Measurements from ENCODE around the gene DNAAF3. TPM values are rescaled to one million over a fixed set of nuclear protein-coding genes. Genes with fewer than 3 reads are reported as not detected.

Gene DNAAF3
- total RNA-seq, 1 experiment from 2014 or later = 4.2 TPM

GRCh38 chr19:55117663-55118391, 48.6 kb downstream of the DNAAF3 start:
- Histone ChIP-seq H4K20me1 (ENCODE audit: insufficient read depth, low read depth, low read length) (peaks cover 40% of the 10 kb centered on the region), H3K4me2 (ENCODE audit: low read depth, low read length, poor library complexity, severe bottlenecking) (peak overlapping the region; percentile 99), H3K9me2 (replicated peaks; ENCODE audit: insufficient read depth, low read length) (no peaks in the 10 kb centered on the region), H3K4me3 (ENCODE audit: low read length) (peak overlapping the region; percentile 73), H3K79me2 (ENCODE audit: low read length) (peaks cover 51% of the 10 kb centered on the region), H3K27me3 (ENCODE audit: low read length) (no peaks in the 10 kb centered on the region), H3K4me1 (ENCODE audit: low read length) (peaks cover 68% of the 10 kb centered on the region), H3K9ac (ENCODE audit: low read length) (peak overlapping the region; percentile 76), H3K36me3 (ENCODE audit: insufficient read depth, low read length) (peaks cover under 1% of the 10 kb centered on the region; the same call in 1 of the 2 replicates), H3K9me3 (ENCODE audit: low read length) (no peaks in the 10 kb centered on the region), H2AFZ (ENCODE audit: low read length) (peak overlapping the region; percentile 41), H3K27ac (ENCODE audit: low read length) (peak overlapping the region; percentile 61)
- peak; percentile 100 for DNase-seq

GRCh38 chr19:55116859-55117662, 49.4 kb downstream of the DNAAF3 start, which contains the start of gene PPP1R12C:
TSS of gene PPP1R12C (minus strand) at chr19:55117637. CDS start at chr19:55117543, 94 bp downstream.
- H3K79me2 ChIP-seq (ENCODE audit: low read length) = peaks cover 59% of the 10 kb centered on the region
- no peaks in the 10 kb centered on the region for H3K9me3 ChIP-seq (ENCODE audit: low read length)
- peaks cover 8% of the 10 kb centered on the region for H3K36me3 ChIP-seq (ENCODE audit: insufficient read depth, low read length)
- H2AFZ ChIP-seq (ENCODE audit: low read length) = peak within 1 kb of the TSS; percentile 41
- H4K20me1 ChIP-seq (ENCODE audit: insufficient read depth, low read depth, low read length) = peaks cover 48% of the 10 kb centered on the region
- peak; percentile 68 for DNase-seq
- H3K27me3 ChIP-seq (ENCODE audit: low read length) = no peaks in the 10 kb centered on the region
- H3K9ac ChIP-seq (ENCODE audit: low read length) = peak within 1 kb of the TSS; percentile 86
- peak within 1 kb of the TSS; percentile 82 for H3K27ac ChIP-seq (ENCODE audit: low read length)
- peak within 1 kb of the TSS; percentile 93 for H3K4me3 ChIP-seq (ENCODE audit: low read length)
- H3K4me1 ChIP-seq (ENCODE audit: low read length) = peaks cover 71% of the 10 kb centered on the region
- H3K9me2 ChIP-seq (replicated peaks; ENCODE audit: insufficient read depth, low read length) = no peaks in the 10 kb centered on the region
- peak within 1 kb of the TSS; percentile 99 for H3K4me2 ChIP-seq (ENCODE audit: low read depth, low read length, poor library complexity, severe bottlenecking)

- peaks cover 53% of the 10 kb centered on the region for H4K20me1 ChIP-seq (ENCODE audit: insufficient read depth, low read depth, low read length)
- H2AFZ ChIP-seq (ENCODE audit: low read length) = no peak overlapping the region
- no peaks in the 10 kb centered on the region for H3K27me3 ChIP-seq (ENCODE audit: low read length)
- no peaks in the 10 kb centered on the region for H3K9me2 ChIP-seq (replicated peaks; ENCODE audit: insufficient read depth, low read length)
- H3K4me1 ChIP-seq (ENCODE audit: low read length) = peaks cover 64% of the 10 kb centered on the region
- H3K9ac ChIP-seq (ENCODE audit: low read length) = peak overlapping the region; percentile 86
- DNase-seq = peak; percentile 92
- peaks cover 66% of the 10 kb centered on the region for H3K79me2 ChIP-seq (ENCODE audit: low read length)
- peak overlapping the region; percentile 82 for H3K27ac ChIP-seq (ENCODE audit: low read length)
- no peaks in the 10 kb centered on the region for H3K9me3 ChIP-seq (ENCODE audit: low read length)
- H3K36me3 ChIP-seq (ENCODE audit: insufficient read depth, low read length) = peaks cover 12% of the 10 kb centered on the region
- H3K4me3 ChIP-seq (ENCODE audit: low read length) = peak overlapping the region; percentile 93
- peak overlapping the region; percentile 88 for H3K4me2 ChIP-seq (ENCODE audit: low read depth, low read length, poor library complexity, severe bottlenecking)
Measured at GRCh38 chr19:55116232-55116858, 50.1 kb downstream of the DNAAF3 start.

DNA sequence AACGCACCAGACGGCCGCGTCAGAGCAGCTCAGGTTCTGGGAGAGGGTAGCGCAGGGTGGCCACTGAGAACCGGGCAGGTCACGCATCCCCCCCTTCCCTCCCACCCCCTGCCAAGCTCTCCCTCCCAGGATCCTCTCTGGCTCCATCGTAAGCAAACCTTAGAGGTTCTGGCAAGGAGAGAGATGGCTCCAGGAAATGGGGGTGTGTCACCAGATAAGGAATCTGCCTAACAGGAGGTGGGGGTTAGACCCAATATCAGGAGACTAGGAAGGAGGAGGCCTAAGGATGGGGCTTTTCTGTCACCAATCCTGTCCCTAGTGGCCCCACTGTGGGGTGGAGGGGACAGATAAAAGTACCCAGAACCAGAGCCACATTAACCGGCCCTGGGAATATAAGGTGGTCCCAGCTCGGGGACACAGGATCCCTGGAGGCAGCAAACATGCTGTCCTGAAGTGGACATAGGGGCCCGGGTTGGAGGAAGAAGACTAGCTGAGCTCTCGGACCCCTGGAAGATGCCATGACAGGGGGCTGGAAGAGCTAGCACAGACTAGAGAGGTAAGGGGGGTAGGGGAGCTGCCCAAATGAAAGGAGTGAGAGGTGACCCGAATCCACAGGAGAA, 50.9 kb downstream of the DNAAF3 start:
- Histone ChIP-seq H3K4me3 (ENCODE audit: low read length) (peak overlapping the region; percentile 93), H3K4me2 (ENCODE audit: low read depth, low read length, poor library complexity, severe bottlenecking) (peak overlapping the region; percentile 88), H3K27ac (ENCODE audit: low read length) (peak overlapping the region; percentile 87), H3K4me1 (ENCODE audit: low read length) (peaks cover 56% of the 10 kb centered on the region), H2AFZ (ENCODE audit: low read length) (no peak overlapping the region), H3K9me2 (replicated peaks; ENCODE audit: insufficient read depth, low read length) (no peaks in the 10 kb centered on the region), H3K79me2 (ENCODE audit: low read length) (peaks cover 73% of the 10 kb centered on the region), H3K9ac (ENCODE audit: low read length) (peak overlapping the region; percentile 86), H3K9me3 (ENCODE audit: low read length) (no peaks in the 10 kb centered on the region), H3K27me3 (ENCODE audit: low read length) (no peaks in the 10 kb centered on the region), H4K20me1 (ENCODE audit: insufficient read depth, low read depth, low read length) (peaks cover 57% of the 10 kb centered on the region), H3K36me3 (ENCODE audit: insufficient read depth, low read length) (peaks cover 15% of the 10 kb centered on the region)
- DNase-seq = no peak

DNA sequence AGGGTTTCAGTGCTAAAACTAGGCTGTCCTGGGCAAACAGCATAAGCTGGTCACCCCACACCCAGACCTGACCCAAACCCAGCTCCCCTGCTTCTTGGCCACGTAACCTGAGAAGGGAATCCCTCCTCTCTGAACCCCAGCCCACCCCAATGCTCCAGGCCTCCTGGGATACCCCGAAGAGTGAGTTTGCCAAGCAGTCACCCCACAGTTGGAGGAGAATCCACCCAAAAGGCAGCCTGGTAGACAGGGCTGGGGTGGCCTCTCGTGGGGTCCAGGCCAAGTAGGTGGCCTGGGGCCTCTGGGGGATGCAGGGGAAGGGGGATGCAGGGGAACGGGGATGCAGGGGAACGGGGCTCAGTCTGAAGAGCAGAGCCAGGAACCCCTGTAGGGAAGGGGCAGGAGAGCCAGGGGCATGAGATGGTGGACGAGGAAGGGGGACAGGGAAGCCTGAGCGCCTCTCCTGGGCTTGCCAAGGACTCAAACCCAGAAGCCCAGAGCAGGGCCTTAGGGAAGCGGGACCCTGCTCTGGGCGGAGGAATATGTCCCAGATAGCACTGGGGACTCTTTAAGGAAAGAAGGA, 51.8 kb downstream of the DNAAF3 start:
- Histone ChIP-seq H3K79me2 (ENCODE audit: low read length) (peaks cover 82% of the 10 kb centered on the region), H3K9me2 (replicated peaks; ENCODE audit: insufficient read depth, low read length) (no peaks in the 10 kb centered on the region), H3K9ac (ENCODE audit: low read length) (peak overlapping the region; percentile 86), H3K27ac (ENCODE audit: low read length) (peak overlapping the region; percentile 87), H3K36me3 (ENCODE audit: insufficient read depth, low read length) (peaks cover 19% of the 10 kb centered on the region), H3K9me3 (ENCODE audit: low read length) (no peaks in the 10 kb centered on the region), H4K20me1 (ENCODE audit: insufficient read depth, low read depth, low read length) (peaks cover 64% of the 10 kb centered on the region), H2AFZ (ENCODE audit: low read length) (no peak overlapping the region), H3K27me3 (ENCODE audit: low read length) (no peaks in the 10 kb centered on the region), H3K4me2 (ENCODE audit: low read depth, low read length, poor library complexity, severe bottlenecking) (peak overlapping the region; percentile 88), H3K4me1 (ENCODE audit: low read length) (peaks cover 47% of the 10 kb centered on the region), H3K4me3 (ENCODE audit: low read length) (peak overlapping the region; percentile 93)
- DNase-seq = no peak

DNA sequence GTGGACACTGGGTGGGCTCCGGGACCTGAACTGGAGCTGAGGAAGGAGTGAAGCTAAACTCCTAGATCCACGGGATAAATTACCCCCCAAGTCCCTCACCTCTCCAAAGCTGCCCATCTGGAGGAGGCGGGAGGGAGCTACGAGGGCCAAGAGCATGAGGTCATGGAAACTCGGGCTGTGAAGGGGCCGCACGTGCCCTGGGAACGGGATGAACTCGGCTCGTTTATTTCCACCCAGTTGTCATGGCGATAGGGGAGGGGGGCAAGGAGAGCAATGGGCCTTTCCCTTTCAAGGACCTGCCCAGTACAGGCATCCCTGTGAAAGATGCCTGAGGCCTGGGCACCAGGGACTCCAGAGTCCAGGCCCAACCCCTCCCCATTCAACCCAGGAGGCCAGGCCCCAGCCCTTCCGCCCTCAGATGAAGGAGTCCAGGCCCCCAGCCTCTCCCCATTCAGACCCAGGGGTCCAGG, 52.8 kb downstream of the DNAAF3 start:
- peaks cover 30% of the 10 kb centered on the region for H3K36me3 ChIP-seq (ENCODE audit: insufficient read depth, low read length)
- peak overlapping the region; percentile 86 for H3K9ac ChIP-seq (ENCODE audit: low read length)
- no peaks in the 10 kb centered on the region for H3K9me3 ChIP-seq (ENCODE audit: low read length)
- H3K27me3 ChIP-seq (ENCODE audit: low read length) = no peaks in the 10 kb centered on the region
- H3K4me2 ChIP-seq (ENCODE audit: low read depth, low read length, poor library complexity, severe bottlenecking) = peak overlapping the region; percentile 88
- H2AFZ ChIP-seq (ENCODE audit: low read length) = no peak overlapping the region
- H4K20me1 ChIP-seq (ENCODE audit: insufficient read depth, low read depth, low read length) = peaks cover 65% of the 10 kb centered on the region
- peak; percentile 83 for DNase-seq
- H3K9me2 ChIP-seq (replicated peaks; ENCODE audit: insufficient read depth, low read length) = no peaks in the 10 kb centered on the region
- H3K4me1 ChIP-seq (ENCODE audit: low read length) = peaks cover 43% of the 10 kb centered on the region
- H3K79me2 ChIP-seq (ENCODE audit: low read length) = peaks cover 92% of the 10 kb centered on the region
- H3K27ac ChIP-seq (ENCODE audit: low read length) = peak overlapping the region; percentile 87
- peak overlapping the region; percentile 93 for H3K4me3 ChIP-seq (ENCODE audit: low read length)

GRCh38 chr19:55112777-55113569, 53.4 kb downstream of the DNAAF3 start:
- peak overlapping the region; percentile 93 for H3K4me3 ChIP-seq (ENCODE audit: low read length)
- peak overlapping the region; percentile 87 for H3K27ac ChIP-seq (ENCODE audit: low read length)
- peak; percentile 81 for DNase-seq
- H3K9me2 ChIP-seq (replicated peaks; ENCODE audit: insufficient read depth, low read length) = no peaks in the 10 kb centered on the region
- no peaks in the 10 kb centered on the region for H3K27me3 ChIP-seq (ENCODE audit: low read length)
- no peaks in the 10 kb centered on the region for H3K9me3 ChIP-seq (ENCODE audit: low read length)
- H4K20me1 ChIP-seq (ENCODE audit: insufficient read depth, low read depth, low read length) = peaks cover 65% of the 10 kb centered on the region
- peaks cover 32% of the 10 kb centered on the region for H3K36me3 ChIP-seq (ENCODE audit: insufficient read depth, low read length)
- H3K4me2 ChIP-seq (ENCODE audit: low read depth, low read length, poor library complexity, severe bottlenecking) = peak overlapping the region; percentile 88
- no peak overlapping the region for H2AFZ ChIP-seq (ENCODE audit: low read length)
- H3K79me2 ChIP-seq (ENCODE audit: low read length) = peaks cover 93% of the 10 kb centered on the region
- H3K4me1 ChIP-seq (ENCODE audit: low read length) = peaks cover 37% of the 10 kb centered on the region
- H3K9ac ChIP-seq (ENCODE audit: low read length) = peak overlapping the region; percentile 86
